WTC11 (cell line): ENCODE data around the gene SMIM10.

Source experiments
- ATF2 ChIP-seq: sonication (generic); formaldehyde crosslinking; IDR thresholded peaks from 2 replicates; pipeline ENCODE4 v1.8.1; 2022; ENCODE audit warnings: low read depth, missing genetic modification reagents, borderline replicate concordance
- ATF3 ChIP-seq: sonication (generic); formaldehyde crosslinking; conservative IDR thresholded peaks from 2 replicates; pipeline ENCODE4 v1.8.1; 2022; ENCODE audit warnings: mild to moderate bottlenecking, missing genetic modification reagents
- ATF6 ChIP-seq: sonication (generic); formaldehyde crosslinking; IDR thresholded peaks from 2 replicates; pipeline ENCODE4 v1.8.1; 2023; ENCODE audit warnings: mild to moderate bottlenecking, missing genetic modification reagents
- CREB1 ChIP-seq: sonication (generic); formaldehyde crosslinking; IDR thresholded peaks from 2 replicates; pipeline ENCODE4 v1.8.0; 2023; ENCODE audit warnings: mild to moderate bottlenecking, missing genetic modification reagents
- CTCF ChIP-seq: fragments of 200-600 bp; IDR thresholded peaks from 2 replicates; pipeline ENCODE4 v1.8.0; 2022; ENCODE audit warnings: antibody characterized with exemption
- E2F4 ChIP-seq: sonication (generic); formaldehyde crosslinking; IDR thresholded peaks from 2 replicates; pipeline ENCODE4 v1.8.1; 2022; ENCODE audit warnings: low read depth, mild to moderate bottlenecking, moderate library complexity, missing genetic modification reagents, borderline replicate concordance
- EMX1 ChIP-seq: fragments of 250-450 bp; sonication (Bioruptor Pico); IDR thresholded peaks from 2 replicates; pipeline ENCODE4 v1.8.0; 2021; ENCODE audit warnings: mild to moderate bottlenecking
- ERG ChIP-seq: fragments of 250-450 bp; sonication (Bioruptor Pico); IDR thresholded peaks from 2 replicates; pipeline ENCODE4 v1.8.0; 2021; ENCODE audit warnings: mild to moderate bottlenecking
- FOXP4 ChIP-seq: sonication (generic); formaldehyde crosslinking; IDR thresholded peaks from 2 replicates; pipeline ENCODE4 v1.8.0; 2022; ENCODE audit warnings: mild to moderate bottlenecking, missing genetic modification reagents
- USF2 ChIP-seq: sonication (generic); formaldehyde crosslinking; IDR thresholded peaks from 2 replicates; pipeline ENCODE4 v1.8.1; 2023; ENCODE audit warnings: mild to moderate bottlenecking, missing genetic modification reagents, moderate library complexity

- TF ChIP-seq ATF6 (CRISPR knock-in tag) (no peak), CTCF (no peak), EMX1 (CRISPR knock-in tag) (no peak), E2F4 (CRISPR knock-in tag) (no peak), USF2 (no peak), FOXP4 (CRISPR knock-in tag) (no peak), CREB1 (CRISPR knock-in tag) (no peak), ATF3 (CRISPR knock-in tag) (no peak), ATF2 (no peak), ERG (CRISPR knock-in tag) (no peak)
Measured at GRCh38 chrX:135006187-135006586, 15.4 kb downstream of the SMIM10 start.
